Measurements from ENCODE around the gene TBL1Y.
A peak's percentile ranks its signal among the peaks of the same experiment; 100 is the strongest.

Gene TBL1Y

DNA sequence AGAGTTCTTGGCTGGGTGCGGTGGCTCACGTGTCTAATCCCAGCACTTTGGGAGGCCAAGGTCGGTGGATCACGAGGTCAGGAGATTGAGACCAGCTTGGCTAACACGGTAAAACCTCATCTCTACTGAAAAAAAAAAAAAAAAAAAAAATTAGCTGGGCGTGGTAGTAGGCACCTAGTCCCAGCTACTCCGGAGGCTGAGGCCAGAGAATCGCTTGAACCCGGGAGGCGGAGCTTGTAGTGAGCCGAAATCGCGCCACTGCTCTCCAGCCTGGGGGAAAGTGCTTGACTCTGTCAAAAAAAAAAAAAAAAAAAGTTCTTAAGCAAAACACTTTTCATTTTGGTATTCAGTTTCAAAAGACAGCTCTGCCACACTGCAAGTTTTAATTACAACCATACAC, 37.9 kb downstream of the TBL1Y start:
- ATAC-seq, result no peak
- no peaks in the 10 kb centered on the region for H3K4me1 Mint-ChIP-seq
- no peaks in the 10 kb centered on the region for H3K36me3 Mint-ChIP-seq
- no peak overlapping the region for H3K27ac Mint-ChIP-seq
- H3K9me3 Mint-ChIP-seq, result no peaks in the 10 kb centered on the region
- H3K4me3 Mint-ChIP-seq, result no peak overlapping the region
- peaks cover 11% of the 10 kb centered on the region for H3K27me3 Mint-ChIP-seq

DNA sequence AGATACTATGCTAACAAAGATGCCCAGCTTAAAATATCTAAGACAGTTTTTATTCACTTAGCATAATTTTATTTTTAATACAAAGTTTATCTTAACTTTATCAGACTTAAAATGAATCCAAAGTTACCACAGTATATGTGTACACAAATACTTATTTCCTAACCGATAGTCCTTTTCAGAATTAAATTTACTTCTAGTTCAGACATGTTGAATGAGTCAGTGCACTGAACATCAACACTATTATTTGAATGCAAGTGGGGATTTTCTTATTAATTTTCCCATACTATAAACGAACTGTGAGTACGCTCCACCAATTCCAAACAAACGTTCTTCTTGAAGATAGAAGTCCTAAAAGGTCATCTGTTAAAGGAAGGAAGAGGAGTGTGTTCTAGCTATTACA, 39.5 kb downstream of the TBL1Y start:
- Mint-ChIP-seq H3K4me3 (no peak overlapping the region), H3K36me3 (no peaks in the 10 kb centered on the region), H3K9me3 (no peaks in the 10 kb centered on the region), H3K4me1 (no peaks in the 10 kb centered on the region), H3K27ac (no peak overlapping the region), H3K27me3 (peaks cover 8% of the 10 kb centered on the region)
- ATAC-seq, result no peak

DNA sequence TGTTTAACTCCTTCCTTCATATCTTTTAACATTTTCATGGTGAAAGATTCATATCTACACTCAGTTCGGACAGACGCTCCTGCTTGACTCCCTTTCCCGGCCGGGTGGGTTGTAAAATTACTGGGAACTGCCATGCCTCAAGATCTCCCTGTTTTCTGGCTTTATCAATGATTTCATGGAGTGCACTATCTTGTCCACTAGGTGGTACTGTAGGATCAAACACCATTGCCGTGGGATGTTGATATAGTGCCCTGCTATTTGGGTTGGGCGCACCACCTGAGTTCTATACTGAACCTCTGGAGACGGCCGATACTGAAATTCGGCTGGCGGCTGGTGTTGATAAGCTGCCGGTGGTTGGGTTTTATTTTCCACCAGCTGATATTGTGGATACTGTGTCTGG, 54.2 kb downstream of the TBL1Y start:
- no peaks in the 10 kb centered on the region for H3K36me3 Mint-ChIP-seq
- no peaks in the 10 kb centered on the region for H3K9me3 Mint-ChIP-seq
- H3K4me1 Mint-ChIP-seq, result no peaks in the 10 kb centered on the region
- no peak overlapping the region for H3K27ac Mint-ChIP-seq
- no peak for ATAC-seq
- H3K27me3 Mint-ChIP-seq, result no peaks in the 10 kb centered on the region
- no peak overlapping the region for H3K4me3 Mint-ChIP-seq

DNA sequence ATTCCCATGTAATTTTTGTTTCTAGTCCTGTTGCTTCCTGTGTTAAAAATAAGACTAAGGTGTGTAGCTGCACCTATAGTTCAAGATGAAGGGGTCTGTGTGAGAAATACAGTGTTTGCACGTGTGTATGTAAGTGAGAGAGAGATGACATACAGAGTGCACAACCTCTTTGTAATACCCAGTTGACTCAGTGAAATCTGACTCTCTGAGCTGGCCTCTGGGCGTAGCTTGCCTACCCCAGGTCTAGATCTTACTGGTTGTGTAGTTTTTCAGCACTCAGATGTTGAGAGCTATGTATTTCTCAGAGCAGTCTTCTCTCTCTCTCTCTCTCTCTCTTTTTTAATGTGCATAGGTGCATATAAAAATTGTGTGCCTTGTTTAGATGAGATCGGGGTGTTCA, 56.0 kb downstream of the TBL1Y start:
- no peaks in the 10 kb centered on the region for H3K9me3 Mint-ChIP-seq
- H3K27me3 Mint-ChIP-seq, result no peaks in the 10 kb centered on the region
- no peaks in the 10 kb centered on the region for H3K36me3 Mint-ChIP-seq
- ATAC-seq, result no peak
- no peaks in the 10 kb centered on the region for H3K4me1 Mint-ChIP-seq
- H3K27ac Mint-ChIP-seq, result no peak overlapping the region
- H3K4me3 Mint-ChIP-seq, result no peak overlapping the region

DNA sequence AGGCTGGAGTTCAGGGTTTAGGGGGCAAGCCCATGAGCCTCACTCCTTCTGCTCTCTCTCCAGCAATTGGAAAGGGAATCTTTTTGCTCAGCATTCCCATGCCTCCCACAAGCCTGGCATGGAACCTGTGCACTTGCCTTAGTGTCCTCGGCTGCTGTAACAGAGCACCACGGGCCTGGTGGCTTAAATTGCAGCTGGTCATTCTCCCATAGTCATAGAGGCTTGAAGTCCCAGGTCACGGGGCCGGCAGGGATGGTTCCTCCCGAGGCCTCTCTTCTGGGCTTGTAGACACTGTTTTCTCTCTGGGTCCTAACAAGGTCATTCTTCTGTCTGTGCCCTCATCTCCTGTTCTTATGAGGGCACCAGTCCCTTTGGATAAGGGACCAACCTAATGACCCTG, 57.2 kb downstream of the TBL1Y start:
- Mint-ChIP-seq H3K4me3 (no peak overlapping the region), H3K27ac (no peak overlapping the region), H3K4me1 (no peaks in the 10 kb centered on the region), H3K9me3 (no peaks in the 10 kb centered on the region), H3K27me3 (no peaks in the 10 kb centered on the region), H3K36me3 (no peaks in the 10 kb centered on the region)
- ATAC-seq, result no peak

DNA sequence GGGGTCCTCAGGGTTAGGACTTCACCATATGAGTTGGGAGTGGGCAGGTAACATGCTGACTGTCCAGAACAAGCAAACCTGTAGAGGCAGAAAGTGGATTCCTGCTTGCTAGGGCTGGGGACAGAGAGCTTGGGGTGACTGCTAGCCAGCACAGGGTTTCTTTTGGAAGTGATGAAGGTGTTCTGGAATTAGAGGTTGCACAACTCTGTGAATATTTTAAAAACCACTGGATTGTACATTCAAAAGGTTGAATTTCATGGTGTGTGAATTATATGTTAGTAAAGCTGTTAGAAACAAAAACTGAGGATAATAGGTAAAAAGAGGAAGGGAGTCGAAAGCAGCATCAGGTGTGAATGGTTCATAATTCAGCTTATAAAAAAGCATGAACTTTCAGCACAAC, 57.7 kb downstream of the TBL1Y start:
- Mint-ChIP-seq H3K4me3 (no peak overlapping the region), H3K27ac (no peak overlapping the region), H3K27me3 (no peaks in the 10 kb centered on the region), H3K4me1 (no peaks in the 10 kb centered on the region), H3K9me3 (no peaks in the 10 kb centered on the region), H3K36me3 (no peaks in the 10 kb centered on the region)
- ATAC-seq, result no peak

DNA sequence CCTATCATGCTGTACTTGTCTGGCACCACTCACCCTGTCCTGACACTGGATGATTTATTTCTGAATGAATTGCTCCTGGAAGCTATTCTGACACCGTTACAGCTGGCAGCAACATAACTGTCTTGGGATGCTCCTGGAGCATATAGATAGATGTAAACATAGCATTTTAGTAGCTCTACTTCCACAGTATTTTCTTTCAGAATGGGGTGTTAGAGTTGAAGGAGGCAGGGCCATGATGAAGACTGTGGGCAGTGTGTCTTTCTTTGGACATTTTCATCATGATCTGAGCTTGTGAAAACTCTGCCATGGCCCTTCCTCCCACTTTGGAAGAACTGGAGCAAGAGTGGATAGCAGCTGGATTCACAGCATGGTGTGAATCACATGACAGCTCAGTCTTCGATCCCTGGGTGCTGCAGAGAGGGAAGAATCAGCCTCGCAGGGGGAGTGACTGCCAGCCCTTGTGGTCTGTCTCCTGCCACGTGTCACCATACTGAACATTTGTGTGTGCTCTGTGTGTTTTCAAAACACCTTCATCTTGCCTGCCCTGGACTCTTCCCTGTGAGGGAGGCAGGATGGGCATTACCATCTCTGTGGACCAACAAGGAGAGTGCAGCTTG, 61.9 kb downstream of the TBL1Y start:
- no peaks in the 10 kb centered on the region for H3K36me3 Mint-ChIP-seq
- no peak overlapping the region for H3K27ac Mint-ChIP-seq
- no peaks in the 10 kb centered on the region for H3K9me3 Mint-ChIP-seq
- no peak overlapping the region for H3K4me3 Mint-ChIP-seq
- no peaks in the 10 kb centered on the region for H3K27me3 Mint-ChIP-seq
- ATAC-seq, result no peak
- H3K4me1 Mint-ChIP-seq, result no peaks in the 10 kb centered on the region

DNA sequence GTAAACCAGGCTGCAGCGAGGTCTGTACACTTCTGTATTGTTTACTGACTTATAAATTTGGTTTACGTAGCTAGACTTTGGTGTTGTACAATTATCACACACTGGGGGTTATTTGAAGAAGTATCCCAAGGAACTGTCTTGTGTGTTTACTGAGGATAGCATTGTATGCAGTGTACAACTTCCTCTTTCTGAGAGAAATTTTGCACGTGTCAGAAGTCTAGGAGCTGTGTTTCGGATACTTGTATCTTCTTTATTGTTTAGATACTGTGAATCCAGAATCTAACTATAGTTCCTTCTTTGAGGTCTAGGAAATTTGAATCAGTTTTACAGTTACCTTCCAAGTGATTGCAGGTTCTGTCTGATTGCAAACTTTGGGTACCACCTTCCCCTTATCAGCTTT, 64.5 kb downstream of the TBL1Y start:
- no peaks in the 10 kb centered on the region for H3K4me1 Mint-ChIP-seq
- no peak overlapping the region for H3K4me3 Mint-ChIP-seq
- H3K27ac Mint-ChIP-seq, result no peak overlapping the region
- no peaks in the 10 kb centered on the region for H3K9me3 Mint-ChIP-seq
- H3K27me3 Mint-ChIP-seq, result no peaks in the 10 kb centered on the region
- H3K36me3 Mint-ChIP-seq, result no peaks in the 10 kb centered on the region
- no peak for ATAC-seq

DNA sequence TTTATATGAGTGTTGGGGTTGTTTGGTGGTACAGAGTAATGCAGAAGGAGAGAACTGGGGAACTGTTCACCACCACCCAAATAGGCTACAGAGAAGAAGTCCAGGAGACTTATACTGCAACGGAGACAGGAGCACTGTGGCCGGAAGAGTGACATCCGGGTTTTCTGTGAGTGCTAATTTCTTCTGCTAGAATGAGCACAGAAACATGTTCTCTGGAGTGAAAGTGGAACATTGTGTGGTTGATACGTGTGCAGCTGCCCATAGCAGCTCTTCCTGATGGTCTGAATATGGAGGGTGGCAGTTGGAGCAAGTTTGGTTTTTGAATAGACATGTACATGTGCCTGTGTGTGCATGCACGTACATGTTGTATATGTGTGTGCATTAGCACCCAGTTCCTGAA, 67.3 kb downstream of the TBL1Y start:
- Mint-ChIP-seq H3K4me3 (no peak overlapping the region), H3K36me3 (no peaks in the 10 kb centered on the region)

DNA sequence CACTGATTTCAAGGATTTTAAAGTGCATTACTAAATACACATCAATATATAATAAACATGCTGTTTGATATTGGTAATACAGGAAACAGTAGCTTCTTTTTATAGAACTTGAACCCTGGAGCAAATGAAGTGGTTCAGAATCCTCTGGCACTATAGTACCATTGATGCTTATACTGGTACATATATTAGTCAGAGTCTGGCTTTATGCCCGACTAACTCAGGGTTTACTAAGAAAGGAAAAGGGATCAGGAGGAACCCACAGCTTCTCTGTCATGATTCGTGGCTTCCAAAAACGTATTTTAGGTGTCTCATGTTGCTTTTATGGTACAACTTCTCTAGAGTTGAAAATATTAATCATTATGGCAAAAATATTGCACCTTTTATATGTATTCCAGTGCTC, 72.7 kb downstream of the TBL1Y start:
- no peaks in the 10 kb centered on the region for H3K27me3 Mint-ChIP-seq
- ATAC-seq, result no peak
- no peaks in the 10 kb centered on the region for H3K4me1 Mint-ChIP-seq
- no peak overlapping the region for H3K4me3 Mint-ChIP-seq
- no peaks in the 10 kb centered on the region for H3K36me3 Mint-ChIP-seq
- no peak overlapping the region for H3K27ac Mint-ChIP-seq
- H3K9me3 Mint-ChIP-seq, result no peaks in the 10 kb centered on the region

More for the DNA sequence above, 67.3 kb downstream of the TBL1Y start:
- Mint-ChIP-seq H3K27ac (no peak overlapping the region), H3K9me3 (no peaks in the 10 kb centered on the region), H3K27me3 (no peaks in the 10 kb centered on the region), H3K4me1 (no peaks in the 10 kb centered on the region)
- ATAC-seq, result no peak

DNA sequence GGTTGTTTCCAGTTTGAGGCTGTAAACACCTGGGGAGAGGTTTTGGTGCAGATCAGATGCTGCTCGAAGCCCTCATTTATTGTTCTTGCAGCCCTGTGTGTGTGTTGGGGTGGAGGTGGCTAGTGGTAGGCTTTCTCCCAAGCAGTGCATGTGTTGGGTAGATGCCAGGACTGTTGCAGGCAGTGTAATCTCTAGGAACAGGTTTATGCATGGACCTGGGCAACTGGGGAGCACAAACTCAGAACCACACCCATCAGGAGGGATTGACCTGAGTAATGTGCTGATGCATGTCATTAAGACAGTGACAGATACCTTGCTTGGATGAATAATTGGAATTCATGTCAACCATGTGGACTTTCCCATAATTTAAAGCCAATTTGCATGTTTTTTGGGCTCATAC, 77.3 kb downstream of the TBL1Y start:
- no peaks in the 10 kb centered on the region for H3K36me3 Mint-ChIP-seq
- H3K27ac Mint-ChIP-seq, result no peak overlapping the region
- no peaks in the 10 kb centered on the region for H3K9me3 Mint-ChIP-seq
- no peak for ATAC-seq
- no peaks in the 10 kb centered on the region for H3K4me1 Mint-ChIP-seq
- no peak overlapping the region for H3K4me3 Mint-ChIP-seq
- H3K27me3 Mint-ChIP-seq, result no peaks in the 10 kb centered on the region

DNA sequence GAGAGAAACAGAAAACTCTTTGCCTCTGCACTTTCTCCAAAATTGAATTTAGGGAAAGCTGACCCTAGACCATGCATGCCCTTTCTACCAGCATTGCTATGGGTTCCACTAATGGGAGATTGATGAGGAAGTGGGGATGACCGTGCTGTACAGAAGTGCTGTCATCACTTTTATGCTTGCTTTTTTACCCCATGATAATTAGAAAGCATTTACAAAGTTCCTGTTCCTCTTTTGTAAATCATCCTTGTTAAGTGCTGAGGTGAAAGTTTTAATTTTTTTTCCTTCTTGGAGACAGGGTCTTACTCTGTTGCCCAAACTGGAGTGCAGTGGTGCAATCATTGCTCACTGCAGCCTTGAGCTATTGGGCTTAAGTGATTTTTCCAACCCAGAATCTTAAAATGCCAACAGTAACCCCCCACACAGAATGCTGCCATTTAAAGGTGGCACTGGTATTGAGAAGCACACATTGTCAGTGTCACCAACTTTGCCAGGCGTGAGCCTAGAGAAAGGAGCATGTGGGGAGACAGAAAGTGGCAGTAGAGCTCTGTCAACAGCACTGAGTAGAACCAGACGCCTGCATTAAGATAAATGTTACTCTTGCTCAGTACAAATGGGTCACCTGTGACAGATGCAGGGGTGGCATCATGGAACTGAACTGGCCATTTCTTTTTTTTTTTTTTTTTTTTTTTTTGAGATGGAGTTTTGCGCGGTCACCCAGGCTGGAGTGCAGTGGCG, 79.6 kb downstream of the TBL1Y start:
- no peaks in the 10 kb centered on the region for H3K27me3 Mint-ChIP-seq
- H3K27ac Mint-ChIP-seq, result no peak overlapping the region

DNA sequence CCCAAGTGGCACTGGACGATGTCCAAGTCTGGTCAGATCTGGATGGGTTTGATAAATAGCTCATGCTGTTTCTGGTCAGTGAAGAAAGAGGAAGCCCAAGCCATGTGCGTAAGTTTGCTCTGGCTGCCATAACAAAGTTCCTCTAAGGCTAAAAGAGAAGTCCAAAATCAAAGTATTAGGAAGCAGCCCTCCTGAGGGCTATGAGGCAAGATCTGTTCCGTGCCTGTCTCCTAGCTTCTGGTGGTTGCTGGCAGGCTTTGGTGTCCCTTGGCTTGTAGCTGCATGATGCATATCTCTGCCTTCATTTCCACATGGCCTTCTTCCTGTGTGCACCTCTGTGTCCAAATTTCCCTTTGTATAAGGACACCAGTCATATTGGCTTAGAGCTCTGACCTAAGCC, 81.5 kb downstream of the TBL1Y start:
- Mint-ChIP-seq H3K4me3 (no peak overlapping the region), H3K27me3 (no peaks in the 10 kb centered on the region), H3K9me3 (no peaks in the 10 kb centered on the region), H3K4me1 (no peaks in the 10 kb centered on the region), H3K36me3 (no peaks in the 10 kb centered on the region), H3K27ac (no peak overlapping the region)
- ATAC-seq, result no peak

More for the DNA sequence above, 79.6 kb downstream of the TBL1Y start:
- Mint-ChIP-seq H3K4me3 (no peak overlapping the region), H3K9me3 (no peaks in the 10 kb centered on the region), H3K4me1 (no peaks in the 10 kb centered on the region), H3K36me3 (no peaks in the 10 kb centered on the region)
- no peak for ATAC-seq

DNA sequence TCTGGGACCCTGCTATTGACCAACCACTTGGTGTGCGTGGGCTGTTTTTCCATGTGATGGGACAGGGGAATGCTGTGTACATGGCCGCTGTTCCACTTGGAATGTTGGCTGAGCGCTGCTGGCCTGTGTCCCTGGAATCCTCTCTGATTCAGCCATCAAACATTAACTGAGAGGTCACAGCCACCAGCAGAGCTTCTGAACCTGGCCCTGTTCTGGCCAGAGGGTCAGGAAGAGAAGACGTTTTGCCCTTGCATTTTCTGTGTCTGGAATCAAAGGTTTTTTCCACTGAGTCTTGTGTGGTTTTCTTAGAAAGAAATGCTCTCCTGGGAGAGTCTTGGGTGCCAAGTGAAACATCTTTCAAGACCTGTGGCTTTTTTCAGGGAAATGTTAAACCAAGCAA, 85.5 kb downstream of the TBL1Y start:
- ATAC-seq, result no peak
- Mint-ChIP-seq H3K27ac (no peak overlapping the region), H3K9me3 (no peaks in the 10 kb centered on the region), H3K27me3 (no peaks in the 10 kb centered on the region), H3K36me3 (no peaks in the 10 kb centered on the region), H3K4me3 (no peak overlapping the region), H3K4me1 (peaks cover 6% of the 10 kb centered on the region)

DNA sequence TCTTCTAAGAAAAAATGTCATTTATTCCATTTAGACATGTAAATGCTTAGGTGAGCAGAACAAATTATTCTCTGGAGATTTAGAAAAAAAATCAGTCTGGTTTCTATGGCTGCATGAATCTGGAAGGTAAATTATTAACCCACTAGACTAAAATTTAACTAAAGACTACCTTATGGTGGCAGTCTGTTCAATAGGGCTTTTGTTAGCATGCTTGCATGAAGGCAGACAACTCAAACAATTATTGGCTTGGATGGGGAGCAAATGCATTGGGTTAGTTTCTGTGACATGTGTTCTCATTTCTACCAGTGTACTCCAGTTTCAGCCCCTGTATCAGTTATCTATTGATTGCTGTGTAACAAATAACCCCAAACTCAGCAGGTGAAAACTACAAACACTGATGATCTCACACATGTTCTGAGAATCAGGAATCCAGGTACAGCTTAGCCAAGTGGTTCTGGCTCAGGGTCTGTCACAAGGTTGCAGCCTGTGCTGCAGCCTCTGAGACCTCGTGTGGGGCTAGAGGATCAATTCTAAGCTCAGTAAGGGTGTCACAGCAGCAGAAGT, 87.1 kb downstream of the TBL1Y start:
- Mint-ChIP-seq H3K27me3 (no peaks in the 10 kb centered on the region), H3K4me1 (peaks cover 6% of the 10 kb centered on the region), H3K4me3 (no peak overlapping the region), H3K9me3 (no peaks in the 10 kb centered on the region), H3K36me3 (no peaks in the 10 kb centered on the region), H3K27ac (no peak overlapping the region)
- no peak for ATAC-seq

DNA sequence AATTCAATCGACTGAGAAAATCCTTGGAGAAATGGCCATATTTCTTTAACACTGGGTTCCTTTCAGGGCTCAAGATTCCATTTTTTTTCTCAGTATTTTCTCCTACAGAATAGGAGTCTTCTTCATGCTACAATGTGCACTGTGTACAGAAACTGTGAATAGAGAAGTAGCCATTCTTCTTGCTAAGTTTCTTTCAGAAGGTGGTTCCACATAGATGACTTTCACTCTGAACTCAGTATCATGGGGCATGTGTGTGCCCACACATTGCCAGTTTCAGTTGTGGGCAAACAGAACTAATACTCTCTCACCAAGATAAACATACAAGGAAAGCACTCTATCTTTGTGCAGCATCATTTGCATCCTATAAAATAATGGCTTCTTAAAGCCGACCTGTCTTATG, 89.4 kb downstream of the TBL1Y start:
- H3K9me3 Mint-ChIP-seq, result no peaks in the 10 kb centered on the region
- peak overlapping the region; percentile 74 for H3K27ac Mint-ChIP-seq
- ATAC-seq, result peak; percentile 86
- peaks cover 6% of the 10 kb centered on the region for H3K4me1 Mint-ChIP-seq
- H3K4me3 Mint-ChIP-seq, result peak overlapping the region; percentile 64
- no peaks in the 10 kb centered on the region for H3K36me3 Mint-ChIP-seq
- no peaks in the 10 kb centered on the region for H3K27me3 Mint-ChIP-seq
